Sigmoid colon (tissue), 4 donors: ENCODE data around the gene PLEKHA7.

Source experiments
- CTCF ChIP-seq, 4 experiments: fragments of 450-650 bp in 3 of 4; fragments of 200-600 bp in 1 of 4; IDR thresholded peaks; one replicate each; pipeline ENCODE4 v1.5.1; 2016 to 2019; ENCODE audit warnings: antibody characterized with exemption in 4 of 4, mild to moderate bottlenecking in 3 of 4, moderate library complexity in 2 of 4
- EP300 ChIP-seq, 4 donors: sonication (generic); formaldehyde crosslinking; IDR thresholded peaks; one replicate each; pipeline ENCODE4 v1.6.1; 2017; ENCODE audit warnings: antibody characterized with exemption in 4 of 4
- POLR2A ChIP-seq, 2 donors: fragments of 450-650 bp; IDR thresholded peaks; one replicate each; pipeline ENCODE4 v1.6.1; 2016; ENCODE audit warnings: antibody characterized with exemption in 2 of 2, mild to moderate bottlenecking in 2 of 2, moderate library complexity in 2 of 2
- POLR2AphosphoS5 ChIP-seq, 4 donors: sonication (generic); formaldehyde crosslinking; IDR thresholded peaks; one replicate each; pipeline ENCODE4 v1.6.1; 2017; ENCODE audit warnings: antibody characterized with exemption in 4 of 4

- TF ChIP-seq CTCF (IDR thresholded peaks at IDR 0.05): no peak
- TF ChIP-seq POLR2A (IDR thresholded peaks at IDR 0.05): no peak
- TF ChIP-seq POLR2AphosphoS5 (IDR thresholded peaks at IDR 0.05): no peak
- no peak for TF ChIP-seq EP300 (IDR thresholded peaks at IDR 0.05)
Observed at GRCh38 chr11:16861862-16862261, 152.4 kb downstream of the PLEKHA7 start.
